GM18520 (cell line): Measurements from ENCODE around the gene PARD6A.
A peak's percentile ranks its signal among the peaks of the same experiment; 100 is the strongest.

ENCODE experiments used
- ATAC-seq: cut with Tn5 transposase; IDR thresholded peaks from one replicate; pipeline ENCODE4 v1.9.1; 2021; ENCODE audit not compliant: unreplicated experiment

The PARD6A gene

GRCh38 chr16:67660564-67661028 lies at the start of gene PARD6A:
Gene PARD6A (plus strand): TSS chr16:67660960. CDS start chr16:67661039, 79 bp downstream.
- ATAC-seq = peak; percentile 58

- ATAC-seq = no peak
Measured at GRCh38 chr16:67613808-67614207, 47.0 kb upstream of the PARD6A start.

- ATAC-seq = no peak
Measured at GRCh38 chr16:67628216-67628615, 32.5 kb upstream of the PARD6A start.

GRCh38 chr16:67632415-67633172 lies 28.2 kb upstream of the PARD6A start:
- ATAC-seq = no peak

GRCh38 chr16:67636713-67637112 lies 24.0 kb upstream of the PARD6A start:
- ATAC-seq = no peak

- no peak for ATAC-seq
Measured at GRCh38 chr16:67637625-67638024, 23.1 kb upstream of the PARD6A start.

GRCh38 chr16:67641779-67642708 lies 18.7 kb upstream of the PARD6A start:
- ATAC-seq = no peak

GRCh38 chr16:67644038-67644437 lies 16.7 kb upstream of the PARD6A start:
- ATAC-seq = no peak

- ATAC-seq = no peak
Measured at GRCh38 chr16:67645397-67646121, 15.2 kb upstream of the PARD6A start.

- ATAC-seq = no peak
Measured at GRCh38 chr16:67647111-67647651, 13.6 kb upstream of the PARD6A start.

GRCh38 chr16:67647681-67648080 lies 13.1 kb upstream of the PARD6A start:
- ATAC-seq = no peak

GRCh38 chr16:67648088-67648763 lies 12.5 kb upstream of the PARD6A start:
- no peak for ATAC-seq

- ATAC-seq = no peak
Measured at GRCh38 chr16:67648764-67649407, 11.9 kb upstream of the PARD6A start.

- ATAC-seq = no peak
Measured at GRCh38 chr16:67649494-67649931, 11.2 kb upstream of the PARD6A start.

- no peak for ATAC-seq
Measured at GRCh38 chr16:67650023-67650422, 10.7 kb upstream of the PARD6A start.

- no peak for ATAC-seq
Measured at GRCh38 chr16:67651039-67651438, 9.7 kb upstream of the PARD6A start.

- ATAC-seq = no peak
Measured at GRCh38 chr16:67651847-67652246, 8.9 kb upstream of the PARD6A start.

GRCh38 chr16:67652578-67653127 lies 8.1 kb upstream of the PARD6A start:
- ATAC-seq = no peak

GRCh38 chr16:67653128-67653788 lies 7.5 kb upstream of the PARD6A start:
- no peak for ATAC-seq
